HepG2 (cell line): Measurements from ENCODE around the gene SLIT3. TPM values are rescaled to one million over a fixed set of nuclear protein-coding genes. Genes with fewer than 3 reads are reported as not detected.

ENCODE experiments used
- ATAC-seq: fragments of 200-7000 bp; cut with Tn5 transposase; 3 replicates; pipeline ENCODE4 v1.9.1; 2020; ENCODE audit warnings: mild to moderate bottlenecking, moderate library complexity
- BruUV-seq: library from RNA; stranded (reverse); fragments of 400-500 nt; replicated peaks from 2 replicates; lab custom pipeline; 2021; lab: Mats Ljungman, UMichigan
- CTCF ChIA-PET: fragments of 300-600 bp; formaldehyde crosslinking; extraction: SDS; loops from one replicate; lab custom pipeline; 2021; ENCODE audit warnings: low total read pairs, inconsistent platforms, low intra/inter-chr PET ratio; lab: Yijun Ruan, JAX
- POLR2A ChIA-PET: fragments of 350-600 bp; sonication (Branson Sonifier 250); formaldehyde crosslinking; loops from one replicate; lab custom pipeline; 2020; ENCODE audit warnings: antibody characterized with exemption, inconsistent platforms; lab: Yijun Ruan, JAX
- DNase-seq: peaks from one replicate; pipeline ENCODE4 v3.0.0-alpha.2; 2015; ENCODE audit warnings: low spot score
- FAIRE-seq: peaks from 3 replicates; lab custom pipeline; 2011; peaks lifted over from hg19 to GRCh38; lab: Jason Lieb, UNC
- H2AFZ ChIP-seq: one replicate; pipeline ENCODE4 v1.6.1; 2011; ENCODE audit warnings: low read length, inconsistent platforms
- H3K27ac ChIP-seq: fragments of 300-600 bp; 3 replicates; pipeline ENCODE4 v1.8.0; 2011; ENCODE audit warnings: mixed run types, mild to moderate bottlenecking, mixed read lengths, low read length, inconsistent platforms; ENCODE audit not compliant: insufficient read depth; ENCODE audit errors: extremely low read length
- H3K27me3 ChIP-seq, 2 experiments: fragments of 200-600 bp in 1 of 2; 2 replicates in 1 of 2; 3 replicates in 1 of 2; pipeline versions ENCODE4 v1.6.0 to v1.8.0; 2011; ENCODE audit warnings: low read length in 2 of 2, mild to moderate bottlenecking in 2 of 2, moderate library complexity in 2 of 2, inconsistent platforms in 1 of 2; ENCODE audit not compliant: insufficient read depth in 2 of 2, control insufficient read depth in 1 of 2
- H3K36me3 ChIP-seq, 2 experiments: fragments of 200-600 bp in 1 of 2; replicated peaks in 1 of 2; 2 replicates in 1 of 2; 3 replicates in 1 of 2; pipeline versions ENCODE4 v1.5.1 to v1.8.0; 2011; ENCODE audit warnings: low read length in 2 of 2, inconsistent platforms in 1 of 2; ENCODE audit not compliant: insufficient read depth in 2 of 2, control insufficient read depth in 1 of 2
- H3K4me1 ChIP-seq: 2 replicates; pipeline ENCODE4 v1.5.1; 2012; ENCODE audit warnings: low read length, inconsistent platforms; ENCODE audit not compliant: insufficient read depth
- H3K4me2 ChIP-seq: 2 replicates; pipeline ENCODE4 v1.6.0; 2011; ENCODE audit warnings: low read depth, low read length, inconsistent platforms
- H3K4me3 ChIP-seq, 3 experiments: fragments of 200-600 bp in 1 of 3; sonication (generic), shearing (Covaris generic) in 1 of 3; replicated peaks in 1 of 3; 2 replicates each; pipeline ENCODE4 v1.5.1; 2011 to 2016; ENCODE audit warnings: low read length in 3 of 3, inconsistent platforms in 2 of 3, low read depth in 2 of 3, mild to moderate bottlenecking in 2 of 3, control low read depth in 1 of 3, mixed read lengths in 1 of 3; ENCODE audit not compliant: insufficient read depth in 1 of 3
- H3K79me2 ChIP-seq: one replicate; pipeline ENCODE4 v1.6.1; 2011; ENCODE audit warnings: low read length, inconsistent platforms; ENCODE audit not compliant: insufficient read depth
- H3K9ac ChIP-seq: 2 replicates; pipeline ENCODE4 v1.6.0; 2011; ENCODE audit warnings: mild to moderate bottlenecking, low read depth, low read length, inconsistent platforms; ENCODE audit not compliant: insufficient read depth
- H3K9me3 ChIP-seq: 2 replicates; pipeline ENCODE4 v1.5.1; 2012; ENCODE audit warnings: mild to moderate bottlenecking, low read length
- H4K20me1 ChIP-seq: 2 replicates; pipeline ENCODE4 v1.6.0; 2011; ENCODE audit warnings: inconsistent platforms, mild to moderate bottlenecking, low read length, moderate library complexity; ENCODE audit not compliant: insufficient read depth
- ETV6 ChIP-seq: sonication (generic); formaldehyde crosslinking; conservative IDR thresholded peaks from 2 replicates; pipeline ENCODE4 v1.4.0; 2020; ENCODE audit warnings: missing genetic modification reagents
- HMGXB3 ChIP-seq: sonication (generic); formaldehyde crosslinking; IDR thresholded peaks from 2 replicates; pipeline ENCODE4 v1.4.0; 2020; ENCODE audit warnings: missing genetic modification reagents, borderline replicate concordance
- HOXA7 ChIP-seq: sonication (generic); formaldehyde crosslinking; IDR thresholded peaks from 2 replicates; pipeline ENCODE4 v1.8.1; 2022; ENCODE audit warnings: mild to moderate bottlenecking, missing genetic modification reagents, moderate library complexity
- ISX ChIP-seq: sonication (generic); formaldehyde crosslinking; conservative IDR thresholded peaks from 2 replicates; pipeline ENCODE4 v1.5.0; 2020; ENCODE audit warnings: missing genetic modification reagents
- JARID2 ChIP-seq: sonication (generic); formaldehyde crosslinking; IDR thresholded peaks from 2 replicates; pipeline ENCODE4 v1.8.1; 2023; ENCODE audit warnings: missing genetic modification reagents, inconsistent platforms; ENCODE audit not compliant: insufficient replicate concordance
- PHB2 ChIP-seq: fragments of 450-650 bp; IDR thresholded peaks from 2 replicates; pipeline ENCODE4 v1.6.1; 2018; ENCODE audit not compliant: partially characterized antibody
- SIX4 ChIP-seq: sonication (generic); formaldehyde crosslinking; IDR thresholded peaks from 2 replicates; pipeline ENCODE4 v1.4.0; 2020; ENCODE audit warnings: missing genetic modification reagents
- TAF15 ChIP-seq: fragments of 200-400 bp; formaldehyde crosslinking; IDR thresholded peaks from one replicate; pipeline ENCODE4 v1.6.1; 2018; ENCODE audit warnings: mild to moderate bottlenecking, low read depth, low read length; ENCODE audit not compliant: poor library complexity, severe bottlenecking
- TEAD3 ChIP-seq: optimal IDR thresholded peaks from 2 replicates; pipeline ENCODE3; 2016; ENCODE audit warnings: borderline replicate concordance
- TMF1 ChIP-seq: sonication (generic); formaldehyde crosslinking; IDR thresholded peaks from 2 replicates; pipeline ENCODE4 v1.8.1; 2022; ENCODE audit warnings: low read depth, missing genetic modification reagents
- TRAFD1 ChIP-seq: sonication (generic); formaldehyde crosslinking; IDR thresholded peaks from 2 replicates; pipeline ENCODE4 v1.5.1; 2020; ENCODE audit warnings: missing genetic modification reagents, mild to moderate bottlenecking, borderline replicate concordance
- YEATS4 ChIP-seq: sonication (generic); formaldehyde crosslinking; IDR thresholded peaks from 2 replicates; pipeline ENCODE4 v1.4.0; 2020; ENCODE audit warnings: missing genetic modification reagents, borderline replicate concordance
- ZBTB7B ChIP-seq: sonication (generic); formaldehyde crosslinking; IDR thresholded peaks from 2 replicates; pipeline ENCODE4 v1.4.0; 2020; ENCODE audit warnings: missing genetic modification reagents
- ZNF12 ChIP-seq: sonication (generic); formaldehyde crosslinking; IDR thresholded peaks from 2 replicates; pipeline ENCODE4 v1.5.0; 2020; ENCODE audit warnings: missing genetic modification reagents
- ZNF18 ChIP-seq: sonication (generic); formaldehyde crosslinking; IDR thresholded peaks from 2 replicates; pipeline ENCODE4 v1.8.0; 2022; ENCODE audit warnings: mild to moderate bottlenecking, missing genetic modification reagents; ENCODE audit not compliant: insufficient replicate concordance
- ZNF234 ChIP-seq: sonication (generic); formaldehyde crosslinking; conservative IDR thresholded peaks from 2 replicates; pipeline ENCODE4 v1.5.1; 2020; ENCODE audit warnings: mild to moderate bottlenecking, missing genetic modification reagents
- ZNF446 ChIP-seq: sonication (generic); formaldehyde crosslinking; IDR thresholded peaks from 2 replicates; pipeline ENCODE4 v1.5.0; 2020; ENCODE audit warnings: mild to moderate bottlenecking, missing genetic modification reagents
- WGBS: methylation state at CpG from one replicate; pipeline ENCODE4 v1.1.6; 2017; ENCODE audit warnings: low lambda C conversion rate; 5-methylcytosine and 5-hydroxymethylcytosine counted together
- in situ Hi-C: cut with HindIII; loops from 2 replicates; pipeline ENCODE4 v1.10.0; 2017; ENCODE audit warnings: low pct_unique_long_range_greater_than_20kb; ENCODE audit not compliant: extremely low pct_ligation_motif_present
- intact Hi-C: fragments of 100-400 bp; cut with micrococcal nuclease; formaldehyde crosslinking; loops from one replicate; pipeline ENCODE4 v1.10.0; 2022; ENCODE audit not compliant: unreplicated experiment
- polyA plus RNA-seq, 8 experiments: library from polyadenylated mRNA; depleted of rRNA in 3 of 8; stranded (reverse) in 7 of 8; unstranded in 1 of 8; fragments of >200 nt; fragmentation: Illumina TruSeq in 4 of 8; extraction: Trizol in 4 of 8; gene quantifications; 2 replicates each; pipeline versions ENCODE4 v1.2.1 to v1.2.3, GENCODE V29; 2011 to 2016; ENCODE audit warnings: low read depth in 4 of 8, missing spikeins in 1 of 8, mixed read lengths in 1 of 8; ENCODE audit not compliant: insufficient read depth in 1 of 8
- total RNA-seq, 5 experiments: library from RNA; depleted of rRNA; stranded (reverse); fragments of >200 nt; fragmentation: Illumina TruSeq; extraction: Trizol; gene quantifications; 2 replicates each; pipeline ENCODE4 v1.2.3, GENCODE V29; 2016; ENCODE audit warnings: low read depth in 1 of 5

The SLIT3 gene
- total and polyA plus RNA-seq, 2 of the 13 experiments (the other 11 are each of a cell fraction or from before 2014, with no cell fraction given), result not detected

- Histone ChIP-seq H4K20me1 (no peaks in the 10 kb centered on the region), H3K27ac (no peak overlapping the region), H3K9me3 (no peaks in the 10 kb centered on the region), H3K4me2 (no peak overlapping the region), H3K4me3 (no peak overlapping the region), H2AFZ (no peak overlapping the region), H3K9ac (no peak overlapping the region), H3K4me1 (no peaks in the 10 kb centered on the region), H3K27me3 (peaks cover 2 to 21% of the 10 kb centered on the region in 2 experiments; a peak in 2 of 5 replicates), H3K36me3 (no peaks in the 10 kb centered on the region), H3K79me2 (no peaks in the 10 kb centered on the region)
- DNase-seq (no peak), FAIRE-seq (no peak), ATAC-seq (no peak)
- ChIA-PET POLR2A (no interaction called here), CTCF (no interaction called here)
- no TSS peak for BruUV-seq
- in situ Hi-C loops (no loop called here), intact Hi-C loops (no loop called here)
- 33% methylated on average over 3 of the region's 4 CpGs for WGBS
- TF ChIP-seq PHB2 (no peak), ZNF18 (no peak), TRAFD1 (CRISPR knock-in tag) (no peak), HMGXB3 (CRISPR knock-in tag) (no peak), ETV6 (CRISPR knock-in tag) (no peak), ZNF12 (CRISPR knock-in tag) (no peak), JARID2 (CRISPR knock-in tag) (no peak), ISX (no peak), TMF1 (no peak), TEAD3 (CRISPR knock-in tag) (no peak), ZBTB7B (CRISPR knock-in tag) (no peak), TAF15 (no peak), YEATS4 (CRISPR knock-in tag) (no peak), SIX4 (no peak), ZNF234 (CRISPR knock-in tag) (no peak), ZNF446 (no peak), HOXA7 (no peak)
Measured at GRCh38 chr5:168858371-168858770, 442.6 kb downstream of the SLIT3 start.
